Left renal cortex interstitium (tissue), 4 donors: Measurements from ENCODE around the gene RAB12. TPM values are rescaled to one million over a fixed set of nuclear protein-coding genes. Genes with fewer than 3 reads are reported as not detected.
"Not testable (repeated sequence)": the region's sequence is repeated elsewhere in the genome, so short reads cannot be mapped to it uniquely, and the experiment has no call there.

ENCODE experiments used
- DNase-seq, 4 donors: peaks; one replicate each; pipeline ENCODE4 v3.0.0-alpha.2; 2013; ENCODE audit warnings: low read depth in 4 of 4, low spot score in 2 of 4, missing footprints in 1 of 4
- polyA plus RNA-seq, 4 donors: library from polyadenylated mRNA; unstranded; fragments of 120-200 nt; gene quantifications; one replicate each; pipeline ENCODE4 v1.2.1, GENCODE V29; 2013; ENCODE audit not compliant: insufficient read length in 4 of 4

The RAB12 gene
- polyA plus RNA-seq, 4 donors = 39.8 to 51.4 (median 46.4) TPM

DNA sequence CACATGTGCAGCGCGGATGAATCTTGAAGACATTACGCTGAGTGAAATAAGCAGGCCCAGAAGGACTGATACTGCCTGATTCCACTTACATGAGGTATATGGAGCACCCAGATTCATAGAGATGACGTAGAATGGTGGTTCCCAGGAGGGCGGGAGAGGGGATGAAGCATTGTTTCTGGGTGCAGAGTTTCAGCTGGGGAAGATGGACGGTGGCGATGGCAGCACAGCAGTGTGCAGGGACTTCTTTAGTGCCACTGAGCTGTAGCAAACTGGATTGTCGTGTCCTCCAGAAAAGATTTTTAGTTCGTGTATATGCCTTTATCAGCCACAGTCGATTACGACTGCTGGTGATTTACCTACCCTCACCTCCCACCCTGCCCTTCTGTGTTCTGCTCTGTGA, 30.5 kb downstream of the RAB12 start:
- no peak for DNase-seq

DNA sequence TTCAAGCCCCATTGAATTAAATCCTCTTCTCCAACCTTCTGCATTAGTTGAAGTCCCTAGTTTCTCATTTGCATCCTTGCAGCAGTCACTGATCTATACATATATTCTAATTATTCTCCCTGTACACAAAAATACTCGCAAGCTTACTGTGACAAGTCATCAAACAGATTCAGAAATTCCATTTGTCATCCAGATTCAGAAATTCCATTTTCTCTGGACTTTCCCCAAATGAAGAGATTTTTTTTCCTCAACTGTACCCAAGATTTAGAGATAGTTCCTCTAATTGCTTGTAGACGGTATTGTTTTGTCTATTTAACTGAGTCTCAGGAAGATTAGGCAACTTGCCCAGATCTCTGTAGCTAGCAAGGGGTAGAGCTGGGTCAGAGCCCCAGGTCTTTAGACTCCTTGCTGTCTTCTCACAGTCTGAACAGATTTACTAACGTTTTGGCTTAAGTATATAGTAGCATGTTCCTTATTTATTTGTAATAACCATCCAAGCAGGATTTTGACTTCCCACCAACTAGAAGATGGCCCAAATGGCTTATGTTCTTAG, 34.2 kb downstream of the RAB12 start:
- no peak for DNase-seq

DNA sequence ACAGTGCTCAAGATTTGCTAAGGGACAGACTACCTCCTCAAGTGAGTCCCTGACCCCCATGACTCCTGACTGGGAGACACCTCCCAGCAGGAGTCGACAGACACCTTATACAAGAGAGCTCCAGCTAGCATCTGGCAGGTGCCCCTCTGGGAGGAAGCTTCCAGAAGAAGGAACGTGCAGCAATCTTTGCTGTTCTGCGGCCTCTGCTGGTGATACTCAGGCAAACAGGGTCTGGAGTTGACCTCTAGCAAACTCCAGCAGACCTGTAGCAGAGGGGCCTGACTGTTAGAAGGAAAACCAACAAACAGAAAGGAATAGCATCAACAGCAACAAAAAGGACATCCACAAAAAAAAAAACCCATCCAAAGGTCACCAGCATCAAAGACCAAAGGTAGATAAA, 38.1 kb downstream of the RAB12 start:
- not testable (repeated sequence) for DNase-seq

DNA sequence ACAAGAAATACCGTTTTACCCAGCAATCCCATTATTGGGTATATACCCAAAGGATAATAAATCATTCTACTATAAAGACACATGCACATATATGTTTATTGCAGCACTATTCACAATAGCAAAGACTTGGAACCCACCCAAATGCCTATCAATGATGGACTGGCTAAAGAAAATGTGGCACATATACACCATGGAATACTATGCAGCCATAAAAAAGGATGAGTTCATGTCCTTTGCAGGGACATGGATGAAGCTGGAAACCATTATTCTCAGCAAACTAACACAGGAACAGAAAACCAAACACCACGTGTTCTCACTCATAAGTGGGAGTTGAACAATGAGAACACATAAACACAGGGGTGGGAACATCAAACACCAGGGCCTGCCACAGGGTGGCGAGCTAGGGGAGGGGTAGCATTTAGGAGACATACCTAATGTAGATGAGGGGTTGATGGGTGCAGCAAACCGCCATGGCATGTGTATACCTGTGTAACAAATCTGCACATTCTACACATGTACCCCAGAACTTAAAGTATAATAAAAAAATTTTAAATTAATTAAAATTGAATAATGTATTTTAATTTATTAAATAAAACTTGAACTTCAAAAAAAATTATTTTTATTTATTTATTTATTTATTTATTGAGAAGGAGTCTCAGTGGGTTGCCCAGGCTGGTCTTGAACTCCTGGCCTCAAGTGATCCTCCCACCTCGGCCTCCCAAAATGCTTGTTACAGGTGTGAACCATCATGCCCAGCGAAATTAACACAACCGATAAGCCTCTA, 42.4 kb downstream of the RAB12 start:
- DNase-seq = not testable (repeated sequence)

DNA sequence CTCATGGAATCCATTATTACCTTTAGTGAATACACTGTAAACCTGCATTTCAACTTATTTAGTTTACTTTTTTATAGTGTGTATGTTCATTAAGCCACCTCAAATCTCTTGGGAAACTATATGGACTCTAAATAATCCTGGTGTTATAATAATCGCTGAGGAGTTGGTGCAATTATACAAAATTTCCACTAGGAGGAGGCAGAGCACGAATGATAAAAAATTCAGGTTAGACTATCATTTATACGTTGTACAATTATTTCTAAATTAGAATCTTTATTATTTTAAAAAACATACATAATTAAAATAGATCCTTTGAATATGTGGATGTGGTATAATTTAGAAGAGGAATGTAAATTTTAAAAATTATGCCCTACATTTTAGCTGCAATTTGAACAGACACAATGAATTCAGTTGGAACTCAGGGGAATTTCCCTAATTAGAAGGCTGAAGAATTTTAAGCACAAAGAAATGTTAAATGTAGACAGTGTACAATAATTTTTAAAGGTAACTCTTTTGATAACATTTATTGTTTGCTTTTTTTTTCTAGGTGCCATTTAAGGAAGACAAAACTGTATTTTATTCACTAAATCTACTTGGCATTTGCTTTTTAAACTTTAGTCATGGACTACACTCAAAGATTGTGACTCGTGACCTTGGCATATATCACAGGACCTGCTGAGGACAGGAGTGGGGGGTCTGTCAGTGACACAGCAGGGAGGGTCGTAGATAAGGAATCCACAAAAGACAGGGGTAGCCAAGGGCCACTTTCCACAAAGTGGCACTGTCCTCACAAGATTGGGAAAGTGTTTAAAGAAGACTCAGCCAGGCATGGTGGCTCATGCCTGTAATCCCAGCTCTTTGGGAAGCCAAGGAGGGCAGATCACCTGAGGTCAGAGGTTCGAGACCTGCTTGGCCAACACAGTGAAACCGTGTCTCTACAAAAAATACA, 45.5 kb downstream of the RAB12 start:
- DNase-seq = peak in 1 of 4 donors; percentile 17

DNA sequence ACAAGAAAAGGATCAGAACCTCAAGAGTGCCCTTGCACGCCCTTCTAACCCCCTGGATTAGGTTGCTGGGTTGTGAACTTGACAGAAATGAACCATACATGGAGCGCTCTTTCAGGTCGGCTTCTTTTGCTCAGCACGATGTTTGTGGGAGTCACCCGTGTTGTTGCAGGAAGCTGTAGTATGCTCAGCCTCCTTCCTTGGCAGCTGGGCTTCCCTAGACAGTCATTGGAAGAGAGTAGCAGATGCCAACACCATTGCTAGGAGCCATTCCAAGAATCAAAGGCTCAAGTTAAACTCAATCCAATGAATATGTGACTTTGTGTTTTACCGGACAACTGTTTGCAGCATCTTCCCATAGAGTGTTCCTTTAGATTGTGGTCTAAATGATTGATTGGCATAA, 47.0 kb downstream of the RAB12 start:
- DNase-seq = no peak

DNA sequence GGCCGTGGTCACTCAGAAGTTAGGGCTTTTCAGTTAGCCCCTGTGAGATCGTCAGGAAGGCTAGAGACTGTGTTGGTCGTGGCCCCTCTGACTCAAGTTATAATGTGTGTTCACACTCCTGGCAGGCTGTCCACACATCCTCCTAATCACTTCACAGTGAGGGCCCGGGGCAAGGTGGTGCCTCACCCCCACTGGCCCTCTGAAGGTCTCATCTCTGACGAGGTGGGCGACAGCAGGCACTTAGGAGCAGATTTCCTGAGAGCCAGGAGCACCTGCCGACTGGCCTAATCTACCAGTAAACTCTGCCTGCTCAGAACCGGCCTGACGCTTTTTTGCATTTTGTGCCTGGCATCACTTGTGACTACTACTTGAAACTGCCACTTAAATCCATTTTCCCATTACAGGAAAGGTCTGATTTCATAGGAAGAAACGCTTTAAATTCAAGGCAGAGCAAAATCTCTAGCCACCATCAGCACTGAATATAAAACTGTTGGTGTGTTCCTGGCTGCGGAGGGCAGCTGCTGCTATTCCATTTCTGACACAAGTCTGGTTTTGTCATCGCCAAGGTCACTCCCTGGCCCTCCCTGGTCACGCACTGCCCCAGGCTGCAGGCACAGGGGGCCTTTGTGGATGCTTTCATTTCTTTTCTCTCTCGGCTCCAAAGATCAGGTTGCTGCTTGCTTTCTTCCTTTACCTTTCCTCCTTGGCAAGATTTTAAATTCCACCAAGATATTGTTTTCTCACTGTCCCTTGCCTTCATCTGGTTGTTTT, 48.0 kb downstream of the RAB12 start:
- no peak for DNase-seq

DNA sequence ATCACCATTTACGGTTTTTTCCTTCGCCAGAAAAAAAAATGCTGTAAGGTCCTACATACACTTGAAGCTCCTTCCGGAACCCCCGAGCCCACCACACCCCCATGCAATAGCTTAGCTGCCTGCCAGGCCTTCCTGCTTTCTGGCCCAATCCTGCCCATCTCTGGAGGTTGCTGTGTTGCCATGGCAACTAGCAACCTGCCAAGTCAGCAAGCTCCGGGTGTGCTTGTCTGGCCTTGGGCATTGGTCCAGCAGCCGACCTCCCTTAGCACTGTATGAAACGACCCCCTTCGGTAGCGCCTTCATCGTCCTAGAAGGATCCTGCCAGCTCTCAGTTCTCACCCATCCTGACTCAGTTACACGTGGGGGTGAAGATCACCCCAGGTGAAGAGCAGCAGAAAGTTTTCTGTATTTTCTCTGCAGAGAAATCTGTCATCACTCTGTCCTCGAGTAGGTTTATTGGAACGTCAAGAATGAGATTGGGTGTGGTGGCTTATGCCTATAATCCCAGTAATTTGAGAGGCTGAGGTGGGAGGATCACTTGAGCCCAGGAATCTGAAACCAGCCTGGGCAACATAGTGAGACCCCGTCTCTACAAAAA, 48.7 kb downstream of the RAB12 start:
- no peak for DNase-seq

DNA sequence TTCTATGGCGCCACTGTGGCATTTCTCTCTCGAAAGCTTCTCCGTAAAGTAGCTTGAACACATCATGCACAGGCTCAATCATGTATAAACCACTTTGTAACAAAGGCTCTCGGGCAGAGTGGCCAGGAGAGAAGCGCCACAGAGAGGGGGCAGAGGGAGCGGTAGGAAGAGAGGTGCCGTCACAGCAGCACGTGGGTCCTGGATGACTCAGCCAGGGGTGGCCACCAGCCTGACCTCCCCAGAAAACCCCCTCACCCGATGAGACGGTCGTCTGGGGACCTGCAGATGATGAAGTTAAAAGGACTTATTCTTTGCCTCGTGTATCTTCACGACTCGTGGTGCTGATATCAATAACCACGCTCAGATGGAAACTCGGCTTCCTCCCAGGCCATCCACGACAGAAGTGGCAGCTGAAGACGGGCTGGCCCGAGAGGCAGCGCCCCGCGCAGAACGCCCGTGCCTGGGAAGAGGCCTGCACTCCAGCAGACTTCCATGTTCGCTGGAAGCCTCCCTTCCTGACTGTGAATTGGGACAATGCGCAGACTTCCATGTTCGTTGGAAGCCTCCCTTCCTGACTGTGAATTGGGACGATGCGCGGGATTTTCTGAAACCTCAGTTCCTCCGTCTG, 49.7 kb downstream of the RAB12 start:
- DNase-seq = no peak

DNA sequence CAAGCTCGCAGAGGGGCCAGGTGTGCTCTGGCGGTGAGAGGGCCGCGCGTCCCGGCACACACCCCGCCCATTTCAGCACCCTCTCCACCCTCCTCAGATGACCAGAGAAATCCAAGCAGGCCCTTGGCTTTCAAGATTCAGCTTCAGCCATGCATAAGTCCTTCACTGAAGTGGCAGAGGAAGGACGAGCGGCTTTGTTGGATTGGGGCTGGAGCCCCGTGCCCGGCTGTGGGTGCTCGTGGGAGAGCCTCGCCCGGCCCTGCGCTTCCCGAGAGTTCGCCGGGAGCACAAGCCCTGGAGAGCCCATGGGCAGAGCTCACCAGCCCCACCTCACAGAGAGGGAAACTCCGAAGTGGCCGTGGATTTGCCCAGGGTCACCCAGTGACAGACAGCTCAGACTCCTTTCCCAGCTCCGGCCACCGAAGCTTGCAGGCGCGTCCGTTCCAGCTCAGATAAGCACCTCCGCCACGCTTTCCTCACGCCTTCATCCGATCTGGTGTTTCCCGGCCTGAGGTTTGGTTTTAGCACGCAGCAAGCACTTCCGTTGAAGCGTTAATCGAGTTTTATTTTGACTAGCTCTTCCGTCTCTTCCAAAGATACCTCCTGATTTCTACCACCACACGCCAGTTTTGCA, 50.5 kb downstream of the RAB12 start:
- no peak for DNase-seq

DNA sequence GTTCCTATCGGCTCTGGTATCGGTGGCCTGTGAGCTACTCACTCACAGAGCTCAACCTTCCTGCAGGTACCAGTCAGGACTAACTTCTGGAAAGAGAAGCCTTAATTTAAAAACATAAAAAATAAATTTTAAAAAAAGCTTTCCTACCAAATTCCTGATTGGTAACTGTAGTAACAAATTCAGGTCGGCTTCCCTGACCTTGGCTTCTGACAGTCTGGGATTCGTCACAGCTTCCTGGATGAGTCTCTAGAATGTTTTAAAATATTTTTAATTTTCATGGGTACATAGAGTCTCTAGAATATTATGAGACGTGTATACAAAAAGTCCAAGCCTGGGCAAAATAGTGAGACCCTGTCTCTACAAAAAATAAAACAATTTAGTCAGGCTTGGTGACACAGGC, 51.1 kb downstream of the RAB12 start:
- DNase-seq = no peak

DNA sequence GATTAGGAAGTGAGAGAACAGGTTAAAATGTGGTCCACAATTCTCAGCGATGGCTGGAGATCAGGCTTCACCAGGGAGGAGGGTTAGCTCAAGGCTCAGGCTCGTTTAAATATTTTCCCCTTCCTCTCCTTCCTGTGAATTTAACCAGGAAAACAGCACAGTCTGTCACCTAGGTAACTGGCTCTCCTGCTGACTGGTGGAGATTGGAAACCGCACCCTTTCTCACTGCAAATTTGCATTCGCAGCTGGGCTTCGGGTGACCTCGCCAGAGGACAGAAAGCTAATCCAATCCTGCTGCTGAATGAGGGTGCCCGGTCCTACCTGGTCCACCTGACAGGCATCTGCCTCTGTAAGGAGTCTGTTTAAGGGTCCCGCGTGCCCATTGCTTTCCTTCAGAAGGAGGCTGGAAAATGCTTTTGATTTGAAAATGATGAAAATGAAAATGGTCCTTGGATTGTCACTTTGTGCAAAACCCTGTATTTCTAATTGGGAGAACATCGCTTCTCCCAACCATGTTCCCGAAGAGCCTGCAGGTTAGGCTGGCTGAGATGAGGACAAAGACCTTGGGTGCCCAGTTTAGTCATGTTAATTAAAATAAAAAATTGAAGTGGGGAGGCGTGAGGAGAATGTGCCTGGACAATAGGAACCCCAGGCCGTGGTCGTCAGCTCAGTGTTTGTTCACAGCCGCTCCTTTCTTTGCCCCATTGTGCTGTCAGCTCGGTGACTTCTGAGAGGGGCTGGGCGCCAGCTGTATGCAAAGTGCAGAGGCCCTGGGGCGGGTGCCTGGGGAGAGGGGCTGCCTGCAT, 52.7 kb downstream of the RAB12 start:
- peak; percentile 34 to 58 (median 43) for DNase-seq

DNA sequence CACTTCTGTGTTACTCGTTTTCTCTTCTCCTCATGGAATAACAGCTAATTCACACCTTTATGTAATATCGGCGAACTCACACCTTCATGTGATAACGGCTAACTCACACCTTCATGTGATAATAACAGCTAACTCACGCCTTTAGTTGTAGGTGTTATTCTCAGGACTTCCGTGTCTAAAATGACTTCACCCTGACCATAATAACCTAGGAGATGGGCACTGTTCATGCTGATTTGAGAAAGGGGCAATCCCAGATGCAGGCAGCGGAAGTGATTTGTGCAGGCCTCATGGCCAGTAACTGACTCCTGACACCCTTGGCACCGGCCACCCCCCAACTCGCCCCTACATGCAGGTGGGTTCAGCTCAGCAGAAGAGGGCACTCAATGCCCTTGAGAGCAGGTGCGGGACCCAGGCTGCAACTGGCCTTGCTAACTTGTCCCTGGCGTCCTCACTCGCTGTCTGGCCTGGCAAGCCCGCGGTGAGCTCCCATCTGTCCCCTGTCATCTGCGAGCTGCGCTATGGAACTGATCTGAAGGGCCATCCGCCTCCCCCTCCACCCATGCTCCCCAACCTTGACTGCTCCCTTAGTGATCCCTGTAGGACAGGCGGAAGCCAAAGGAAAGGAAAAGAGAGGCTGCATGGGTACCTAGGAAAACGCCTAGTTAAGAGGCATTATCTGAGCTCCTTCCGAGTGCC, 53.5 kb downstream of the RAB12 start:
- no peak for DNase-seq

DNA sequence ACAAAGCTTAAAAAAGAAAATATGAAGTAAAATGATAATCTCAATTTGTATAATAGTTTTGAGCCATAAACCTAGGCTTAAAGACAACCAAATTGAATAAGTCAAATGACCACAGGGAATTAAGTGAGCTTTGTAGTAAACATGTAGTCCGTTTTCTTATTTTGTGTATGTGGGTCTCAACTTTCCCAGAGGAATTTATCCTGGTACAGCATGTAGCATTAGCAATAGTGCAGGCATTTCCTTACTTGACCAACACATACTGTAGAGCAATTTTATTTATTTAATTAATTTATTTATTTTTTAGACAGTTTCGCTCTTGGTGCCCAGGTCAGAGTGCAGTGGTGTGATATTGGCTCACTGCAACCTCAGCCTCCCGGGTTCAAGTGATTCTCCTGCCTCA, 58.6 kb downstream of the RAB12 start:
- no peak for DNase-seq

DNA sequence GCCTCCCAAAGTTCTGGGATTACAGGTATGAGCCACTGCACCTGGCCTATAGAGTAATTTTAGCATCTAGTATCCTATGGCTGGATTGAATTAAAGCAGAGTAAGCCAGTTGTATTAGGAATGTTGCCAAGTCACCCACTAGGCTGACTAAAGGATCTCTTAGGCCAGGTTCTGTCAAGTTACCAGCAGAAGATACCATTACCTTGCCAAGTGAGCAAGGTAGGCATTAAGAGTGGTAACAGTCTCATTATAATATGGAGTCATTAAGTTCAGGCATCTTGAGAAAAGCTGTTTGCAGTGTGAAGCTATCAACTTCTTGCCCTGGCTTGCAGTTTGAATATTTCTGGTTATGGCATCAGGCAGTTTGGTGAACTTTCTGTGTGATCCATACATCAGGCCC, 59.1 kb downstream of the RAB12 start:
- no peak for DNase-seq

DNA sequence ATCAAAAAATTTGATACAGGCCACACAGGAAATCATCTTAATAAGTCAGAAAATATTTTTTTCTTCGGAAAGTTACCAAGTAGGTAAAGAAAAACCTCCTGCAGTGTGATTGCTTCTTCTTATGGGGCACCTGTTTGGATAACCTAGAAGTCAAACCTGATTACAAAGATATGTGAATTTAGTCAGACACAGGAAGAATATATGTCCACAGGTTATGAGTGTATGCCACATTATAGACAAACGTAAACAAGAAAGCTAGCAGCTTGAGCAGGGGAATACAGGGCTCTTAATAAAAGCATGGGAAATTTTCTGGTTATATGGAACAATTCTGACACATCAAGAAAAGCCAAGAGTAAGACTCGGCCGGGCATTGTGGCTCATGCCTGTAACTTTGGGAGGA, 60.3 kb downstream of the RAB12 start:
- DNase-seq = no peak

DNA sequence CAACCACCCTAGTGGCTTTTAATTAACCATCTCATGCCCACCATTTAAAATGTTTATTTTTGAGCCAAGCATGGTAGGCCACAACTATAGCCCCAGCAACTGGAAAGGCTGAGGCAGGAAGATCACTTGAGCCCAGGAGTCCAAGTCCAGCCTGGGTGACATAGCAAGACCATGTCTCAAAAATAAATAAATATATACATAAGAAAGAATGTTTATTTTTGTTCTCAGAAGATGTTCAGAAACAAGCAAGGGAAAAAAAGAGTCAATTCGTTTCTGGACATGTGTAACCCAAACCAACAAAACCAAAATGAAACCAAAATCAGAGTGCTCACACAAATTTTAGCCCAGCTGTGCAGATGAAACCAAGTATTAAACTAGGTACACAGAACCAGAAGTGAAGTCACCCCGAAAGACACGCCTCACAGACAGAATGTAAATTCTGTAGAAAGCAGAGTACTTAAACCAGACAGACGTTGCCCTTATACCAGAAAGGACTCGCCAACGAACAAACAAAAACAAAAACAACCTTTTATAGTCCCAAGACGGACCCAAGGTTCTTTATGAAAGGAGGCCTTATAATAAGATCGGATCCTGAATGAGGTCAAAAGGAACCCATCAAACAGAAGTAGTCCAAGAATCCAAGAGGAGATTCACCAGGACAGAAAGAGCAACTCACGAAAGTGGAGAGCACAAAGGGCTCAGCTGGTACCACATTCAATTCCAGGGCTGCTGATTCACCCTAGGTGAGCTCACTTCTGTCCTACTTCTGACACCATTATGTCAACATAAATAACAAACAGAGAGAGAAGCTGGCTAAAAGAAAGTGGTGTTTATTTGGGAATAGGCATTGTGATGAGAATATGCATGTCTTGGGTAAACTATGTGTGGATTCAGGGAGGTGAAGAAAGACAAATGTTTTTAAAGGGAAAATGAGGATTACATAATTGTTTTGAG, 64.3 kb downstream of the RAB12 start:
- DNase-seq = no peak
